ENCODE measurements around the gene SLC1A7.
"Not testable (repeated sequence)": the region's sequence is repeated elsewhere in the genome, so short reads cannot be mapped to it uniquely, and the experiment has no call there.

The SLC1A7 gene

DNA sequence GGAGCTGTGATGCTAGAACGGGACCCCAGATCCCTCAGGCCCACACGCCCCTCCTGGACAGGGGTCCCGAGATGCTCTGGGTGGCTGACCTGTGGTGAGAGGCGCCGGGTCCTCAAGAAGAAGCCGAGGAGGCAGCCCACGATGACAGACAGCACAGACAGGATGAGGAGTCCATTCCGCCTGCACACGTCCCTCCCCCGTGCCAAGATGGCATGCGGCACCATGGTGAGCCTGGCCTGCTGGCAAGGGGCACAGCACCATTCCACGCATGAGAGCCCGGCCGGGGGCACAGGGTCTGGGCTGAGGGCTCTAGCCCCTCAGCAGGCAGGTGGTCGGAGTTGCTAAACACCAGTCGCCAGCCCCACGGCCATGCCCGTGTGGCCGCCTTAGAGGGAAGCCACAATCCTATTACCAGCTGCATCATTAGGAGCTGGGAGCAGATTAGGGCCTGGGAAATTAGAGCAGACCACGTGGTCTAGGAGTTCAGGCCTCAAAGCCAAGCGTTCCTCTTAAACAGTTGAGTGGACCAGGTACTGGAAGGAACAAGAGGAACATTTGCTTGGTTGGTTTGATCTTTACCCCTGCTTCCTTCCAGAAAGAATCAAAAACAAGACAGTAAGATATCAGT, at the start of gene SLC1A7:
SLC1A7 (minus strand) TSS at position 413 of the 628 bp plus-strand sequence; CDS start at position 224, 189 bp downstream.
- DNase-seq: no peak

DNA sequence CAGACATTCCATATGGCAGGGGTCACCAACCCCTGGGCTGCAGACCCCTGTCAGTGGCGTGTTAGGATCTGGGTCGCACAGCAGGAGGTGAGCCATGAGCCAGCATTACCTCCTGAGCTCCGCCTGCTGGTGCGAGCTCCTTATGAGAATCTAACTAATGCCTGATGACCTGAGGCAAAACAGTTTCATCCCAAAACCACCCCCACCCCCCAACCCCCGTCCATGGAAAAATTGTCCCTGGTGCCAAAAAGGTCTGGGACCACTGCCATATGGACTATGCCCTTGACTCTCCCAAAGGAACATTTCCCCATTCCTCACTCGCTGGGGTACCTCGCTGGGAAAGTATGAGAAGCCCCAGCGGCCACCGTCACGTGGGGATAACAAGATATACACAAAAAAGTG, 47.8 kb upstream of the SLC1A7 start:
- no peak for DNase-seq

DNA sequence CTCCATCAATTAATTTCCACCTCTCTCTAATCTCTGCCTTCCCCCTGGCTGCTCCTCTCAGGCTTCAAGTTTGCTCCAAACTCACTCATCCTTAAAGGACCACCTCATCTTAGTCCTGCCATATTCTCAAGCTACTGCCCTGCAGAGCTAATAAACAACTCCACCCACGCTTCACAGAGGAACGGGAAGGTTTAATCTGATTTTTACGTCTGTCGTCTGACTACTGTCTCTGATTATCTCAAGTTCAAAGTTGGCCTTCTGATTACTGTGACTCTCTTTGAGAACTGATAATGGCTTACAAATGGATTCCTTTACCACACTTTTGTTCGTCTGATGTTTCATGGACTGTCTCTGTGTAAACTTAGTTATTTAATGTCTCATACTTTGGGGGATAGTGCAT, 46.6 kb upstream of the SLC1A7 start:
- DNase-seq: no peak

DNA sequence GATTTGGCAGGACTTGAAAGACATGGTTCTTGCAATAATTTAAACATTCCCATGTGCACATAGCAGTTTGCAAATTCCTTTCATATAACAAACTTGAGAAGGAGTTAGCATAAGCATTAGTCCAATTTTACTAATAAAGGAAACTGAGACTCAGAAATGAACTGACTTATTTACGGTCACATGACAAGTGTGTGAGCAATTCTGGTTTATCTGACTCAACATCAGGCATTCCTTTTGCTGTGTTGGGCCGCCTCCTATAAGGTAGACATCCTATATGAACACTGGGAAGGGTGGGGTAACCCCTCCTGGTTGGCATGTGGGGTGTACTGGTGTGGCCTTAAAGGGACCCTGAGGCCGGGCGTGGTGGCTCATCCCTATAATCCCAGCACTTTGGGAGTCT, 45.7 kb upstream of the SLC1A7 start:
- DNase-seq: no peak

DNA sequence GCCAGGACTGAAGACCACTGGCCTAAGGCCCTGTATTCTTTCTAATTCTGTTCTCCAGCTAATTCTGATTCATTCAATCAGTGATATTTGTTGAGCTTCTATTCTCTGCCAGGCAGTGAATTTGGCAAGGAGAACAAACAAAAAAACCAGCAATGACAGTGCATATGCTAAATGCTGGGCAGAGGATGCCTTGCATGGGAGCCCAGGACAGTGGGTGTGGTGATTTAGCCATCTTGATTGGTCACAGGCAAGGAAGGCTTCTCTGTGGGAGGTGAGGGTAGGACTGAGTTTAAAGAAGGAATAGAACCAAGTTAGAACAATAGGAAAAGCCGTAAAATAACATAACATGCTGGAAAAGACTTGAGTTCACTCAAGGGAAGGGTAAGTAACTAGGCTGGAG, 45.0 kb upstream of the SLC1A7 start:
- DNase-seq: no peak

DNA sequence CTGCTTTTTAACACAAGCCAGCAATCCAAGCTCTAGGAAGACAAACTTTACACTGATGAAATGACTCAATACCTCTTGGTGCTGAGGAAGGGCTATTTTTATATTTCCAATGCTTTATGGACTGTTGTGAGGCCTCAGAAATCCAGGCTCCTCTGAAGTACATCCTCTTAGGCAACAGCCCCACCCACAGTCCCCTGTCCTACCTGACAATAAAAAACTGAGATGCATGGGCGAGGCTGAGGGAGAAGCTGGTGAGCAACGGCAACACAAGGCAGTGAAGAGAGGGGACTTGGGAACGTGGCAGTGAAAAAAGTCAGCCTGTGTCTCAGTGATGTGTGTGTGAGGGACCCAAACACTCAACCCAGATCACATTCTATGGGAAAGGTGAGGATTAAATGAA, 44.1 kb upstream of the SLC1A7 start:
- DNase-seq: no peak

DNA sequence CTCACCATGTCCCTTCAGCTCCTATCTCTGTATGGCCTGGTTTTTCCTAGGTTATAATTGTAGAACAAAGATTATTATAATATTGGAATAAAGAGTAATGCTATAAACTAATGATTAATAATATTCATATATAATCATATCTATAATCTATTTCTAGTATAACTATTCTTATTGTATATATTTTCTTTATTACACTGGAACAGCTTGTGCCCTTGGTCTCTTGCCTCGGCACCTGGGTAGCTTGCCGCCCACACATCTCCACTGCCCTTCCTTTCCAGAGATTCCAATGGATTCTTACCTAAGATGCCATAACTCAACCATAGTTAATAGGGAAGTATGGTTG, 43.5 kb upstream of the SLC1A7 start:
- DNase-seq: not testable (repeated sequence)

DNA sequence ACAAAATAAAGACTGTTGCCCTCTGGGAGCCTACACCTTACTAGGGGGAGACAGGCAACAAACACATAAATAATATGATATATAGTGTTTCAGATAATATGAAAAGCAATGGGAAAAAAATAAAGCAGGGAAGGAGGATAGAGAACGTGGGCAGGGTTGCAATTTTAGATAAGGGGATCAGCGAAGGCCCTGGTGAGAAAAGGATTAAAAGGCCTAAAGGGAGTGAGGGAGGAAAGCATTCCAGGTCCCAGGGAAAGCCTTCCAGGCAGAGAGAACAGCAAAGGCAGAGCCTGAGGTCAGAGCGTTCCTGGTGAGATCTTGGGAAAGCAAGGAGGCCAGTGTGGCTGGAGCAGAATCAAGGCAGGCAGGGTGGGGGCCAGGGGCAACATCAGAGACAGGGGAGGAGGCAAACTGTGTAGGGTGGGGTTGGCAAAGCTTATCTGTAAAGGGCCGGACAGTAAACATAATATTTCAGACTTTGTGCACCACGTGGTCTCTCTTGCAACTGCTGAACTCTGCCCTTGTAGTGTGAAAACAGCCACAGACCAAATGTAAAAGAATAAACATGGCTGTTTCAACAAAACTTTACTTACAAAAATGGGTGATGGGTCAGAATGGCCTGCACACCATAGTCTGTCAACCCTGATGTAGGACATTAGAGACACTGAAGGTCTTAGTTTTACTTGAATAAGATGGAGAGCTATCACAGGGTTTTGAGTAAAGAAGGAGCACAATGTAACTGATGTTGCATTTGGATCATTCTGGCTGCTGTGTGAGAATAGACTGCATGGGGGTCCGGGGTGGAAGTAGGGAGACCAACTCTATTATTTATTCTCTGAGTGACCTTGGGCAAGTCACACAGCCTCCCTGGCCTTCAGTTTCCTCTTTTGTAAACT, 40.9 kb upstream of the SLC1A7 start:
- DNase-seq: no peak

DNA sequence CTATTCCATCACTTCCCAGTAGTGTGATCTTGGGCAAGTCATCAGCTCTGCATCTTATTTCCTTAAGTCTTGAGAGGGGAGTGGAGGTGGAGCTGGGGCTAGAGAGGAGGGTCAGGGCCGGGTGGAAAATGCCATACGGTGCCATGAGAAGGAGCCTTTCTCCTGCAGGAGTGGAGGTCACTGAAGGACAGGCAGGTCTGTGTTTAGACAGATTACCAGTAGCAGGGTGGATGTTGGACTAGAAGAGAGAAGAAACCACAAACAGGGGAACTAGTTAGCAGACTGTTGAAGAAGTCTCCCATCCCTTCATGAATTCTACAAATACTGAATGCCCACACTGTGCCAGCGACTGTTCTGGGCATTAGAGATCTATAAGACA, 40.3 kb upstream of the SLC1A7 start:
- no peak for DNase-seq

DNA sequence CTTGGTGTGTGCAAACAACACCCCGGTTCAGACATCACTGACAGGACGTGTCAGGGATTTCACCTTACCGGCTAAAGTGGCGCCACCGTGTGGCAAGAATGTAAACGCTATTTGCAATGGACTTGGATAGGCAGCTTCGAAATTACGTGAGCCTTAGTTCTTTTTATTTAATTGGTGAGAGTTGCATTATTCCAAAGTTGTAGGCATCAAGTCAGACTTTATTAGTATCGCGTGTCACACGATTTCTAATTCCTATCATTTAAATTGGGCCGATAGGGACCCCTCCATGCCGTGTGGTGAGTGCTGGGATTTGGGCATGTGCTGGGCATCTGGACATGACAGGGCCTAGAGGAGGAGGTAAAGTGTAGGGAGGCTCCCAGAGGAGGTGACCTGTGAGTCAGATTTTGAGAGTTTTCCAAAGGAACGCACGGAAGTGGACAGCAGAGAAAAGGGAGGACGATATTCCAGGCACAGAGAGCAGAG, 39.7 kb upstream of the SLC1A7 start:
- DNase-seq: peak; percentile 80

DNA sequence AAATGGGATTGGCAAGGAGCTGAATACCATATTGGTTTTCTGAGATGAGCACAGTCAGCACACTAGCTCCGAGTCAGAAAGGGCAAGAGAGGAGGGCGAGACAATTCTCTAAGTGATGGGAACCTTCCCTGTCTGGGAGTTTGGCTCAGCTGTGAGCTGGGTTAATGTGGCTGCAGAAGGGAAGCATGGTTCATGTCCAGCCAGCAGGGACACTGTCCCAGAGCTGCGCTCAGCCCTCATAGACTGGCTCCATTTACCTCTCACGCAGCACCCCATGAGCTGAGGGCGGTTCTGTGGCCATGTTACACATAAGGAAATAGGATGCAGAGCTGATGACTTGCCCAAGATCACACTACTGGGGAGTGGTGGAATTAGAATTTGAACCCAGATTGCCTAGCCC, 38.5 kb upstream of the SLC1A7 start:
- no peak for DNase-seq

DNA sequence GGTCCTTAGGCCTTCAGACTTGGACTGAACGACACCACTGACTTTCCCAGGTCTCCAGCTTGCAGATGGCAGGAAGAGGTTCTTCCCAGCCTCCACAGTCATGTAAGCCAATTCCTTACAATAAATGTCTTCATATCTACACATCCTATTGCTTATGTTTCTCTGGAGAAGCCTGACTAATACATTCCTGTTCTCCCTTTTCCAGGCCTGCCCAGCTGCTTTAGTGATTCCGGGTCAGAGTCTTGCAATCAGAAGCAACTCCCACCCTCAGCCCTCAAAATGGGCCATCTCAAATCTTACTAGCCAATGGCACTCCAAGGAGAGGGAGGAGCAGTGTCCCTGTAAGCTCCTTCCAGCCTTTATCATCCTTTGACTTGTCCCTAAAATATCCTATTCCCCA, 37.8 kb upstream of the SLC1A7 start:
- no peak for DNase-seq

DNA sequence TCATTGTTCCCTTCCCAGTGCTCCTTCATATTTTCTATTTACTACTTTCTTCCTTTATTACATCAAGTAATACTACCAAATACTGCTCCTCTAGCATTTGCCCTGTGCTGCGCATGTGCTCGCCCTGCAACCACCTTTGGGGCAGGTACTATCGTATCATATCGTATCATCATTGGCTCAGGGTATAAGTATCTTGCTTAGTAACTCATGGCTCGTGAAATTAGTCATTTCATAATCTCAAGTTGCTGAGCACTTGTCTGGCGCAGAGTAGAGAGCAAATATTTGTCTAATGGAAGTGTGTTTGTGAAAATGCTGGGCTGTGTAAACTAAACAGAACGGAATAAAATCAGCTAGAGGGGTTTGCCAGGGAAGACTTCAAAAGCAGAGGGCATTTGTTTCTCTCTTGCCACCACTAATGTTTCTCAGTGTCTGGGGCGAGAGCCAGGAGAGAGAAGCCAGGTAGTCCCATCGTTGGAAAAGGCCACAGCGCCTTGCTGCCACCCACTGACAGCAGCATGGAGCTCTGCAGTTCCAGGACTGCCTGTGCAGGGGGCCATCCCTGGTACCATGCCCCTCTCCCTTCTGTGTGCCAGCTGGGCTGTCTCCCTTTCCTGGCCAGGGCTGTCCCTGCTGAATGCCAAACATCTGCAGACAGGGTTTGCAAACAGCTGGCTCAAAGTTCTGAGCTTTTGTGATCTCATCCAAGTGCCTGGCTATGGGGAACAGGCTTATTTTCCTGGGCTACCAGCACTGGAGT, 34.2 kb upstream of the SLC1A7 start:
- DNase-seq: no peak

DNA sequence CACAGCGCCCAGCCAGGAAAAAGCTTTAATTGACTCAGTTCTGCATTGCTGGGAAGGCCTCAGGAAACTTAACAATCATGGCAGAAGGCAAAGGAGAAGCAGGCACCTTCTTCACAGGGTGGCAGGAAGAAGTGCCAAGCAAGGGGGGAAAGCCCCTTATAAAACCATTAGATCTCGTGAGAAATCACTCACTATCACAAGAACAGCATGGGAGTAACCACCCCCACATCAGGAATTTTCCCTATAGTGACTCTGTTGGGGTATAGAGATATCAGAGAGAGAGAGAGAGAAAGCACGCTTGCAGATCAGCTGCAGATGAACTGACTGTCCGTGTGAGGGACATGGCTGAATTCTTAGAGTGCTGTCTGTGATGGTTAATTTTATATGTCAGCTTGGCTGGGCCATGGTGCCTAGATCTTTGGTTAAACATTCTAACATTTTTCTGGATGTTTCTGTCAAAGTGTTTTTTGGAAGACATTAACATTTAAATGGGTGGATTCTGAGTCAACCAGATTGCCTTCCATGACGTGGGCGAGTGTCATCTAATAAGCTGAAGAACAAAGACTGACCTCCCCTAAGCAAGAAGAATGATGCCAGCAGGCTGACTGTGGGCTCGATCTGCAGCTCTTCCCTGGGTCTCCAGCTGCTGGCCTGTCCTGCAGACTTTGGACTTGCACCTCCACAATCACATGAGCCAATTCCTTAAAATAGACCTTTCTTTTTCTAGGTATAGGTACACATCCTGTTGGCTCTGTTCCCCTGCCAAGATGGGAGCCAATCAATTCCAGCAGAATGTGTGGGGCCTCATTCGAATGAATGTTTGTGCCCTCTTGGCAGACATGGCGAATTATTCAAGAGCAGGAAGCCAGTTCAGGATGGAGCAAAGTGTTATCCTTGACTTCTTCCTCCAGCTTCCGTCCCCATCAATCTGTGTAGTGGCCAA, 32.8 kb upstream of the SLC1A7 start:
- DNase-seq: peak; percentile 58

DNA sequence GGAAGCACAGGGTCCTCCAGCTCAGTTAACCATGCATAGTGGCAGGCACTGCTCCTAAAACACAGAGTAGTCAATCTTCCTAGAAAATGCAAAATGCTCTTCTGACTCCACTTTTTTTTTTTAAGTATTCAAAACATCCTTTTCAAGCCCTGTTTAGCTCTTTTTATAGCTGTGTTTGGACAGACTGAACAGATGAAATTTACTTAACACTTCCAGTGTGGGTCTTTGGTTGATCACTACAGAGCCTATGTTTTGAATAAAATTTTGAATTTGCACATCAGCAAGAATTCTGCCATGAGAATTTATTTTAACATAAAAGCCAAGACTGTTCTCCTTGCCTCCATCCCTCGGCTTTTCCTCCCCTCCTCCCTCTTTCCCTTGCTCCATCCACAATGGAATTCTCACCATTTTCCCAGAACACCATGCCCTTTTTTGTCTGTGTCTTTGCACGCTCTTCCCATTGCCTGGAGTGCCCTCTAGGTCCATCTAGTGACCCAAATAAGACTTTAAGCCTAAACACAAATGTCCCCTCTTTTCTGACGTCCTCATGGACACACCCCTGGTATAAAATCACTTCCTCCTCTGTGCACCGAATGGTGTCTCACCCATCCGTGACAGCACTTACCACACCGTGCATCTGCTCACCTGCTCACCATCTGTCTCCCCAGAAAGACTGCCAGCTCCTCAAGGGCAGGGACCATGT, 30.1 kb upstream of the SLC1A7 start:
- DNase-seq: peak; percentile 33

DNA sequence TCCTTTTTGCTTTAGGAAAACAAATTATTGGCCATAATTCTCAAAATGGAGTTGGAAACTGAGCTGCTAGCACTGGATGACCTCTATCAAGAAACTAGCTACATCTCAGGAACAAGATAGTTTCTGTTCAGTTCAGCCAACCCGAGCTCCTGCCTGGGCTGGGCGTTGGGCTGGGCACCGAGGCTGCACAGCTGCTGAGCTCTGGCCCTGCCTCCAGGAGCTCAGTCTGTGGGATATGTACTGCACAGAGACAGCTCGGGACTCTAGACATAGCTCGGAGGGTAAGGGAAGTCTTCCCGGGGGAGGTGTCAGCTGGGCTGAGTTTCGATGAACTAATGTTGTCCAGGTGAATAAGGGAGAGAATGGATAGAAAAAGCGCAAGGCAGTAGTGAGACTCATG, 24.5 kb upstream of the SLC1A7 start:
- no peak for DNase-seq

DNA sequence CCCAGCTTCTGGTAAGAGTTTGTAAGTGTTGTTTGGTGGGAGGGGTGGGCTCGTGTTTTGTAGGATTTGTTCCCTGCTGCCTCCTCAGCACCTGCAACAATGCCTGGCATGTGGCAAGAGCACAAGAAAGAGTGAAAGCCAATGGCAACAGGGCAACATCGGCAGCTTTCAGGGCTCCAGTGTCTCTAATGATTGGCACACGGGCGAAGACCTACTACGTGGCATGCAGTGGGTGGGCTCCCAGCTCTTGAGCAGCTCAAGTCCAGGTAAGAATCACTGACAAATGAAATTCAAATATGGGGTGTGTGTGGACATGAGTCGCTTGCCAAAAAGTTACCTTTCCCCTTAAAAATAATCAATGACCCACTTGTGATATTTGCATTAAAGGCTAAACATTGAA, 23.9 kb upstream of the SLC1A7 start:
- no peak for DNase-seq

DNA sequence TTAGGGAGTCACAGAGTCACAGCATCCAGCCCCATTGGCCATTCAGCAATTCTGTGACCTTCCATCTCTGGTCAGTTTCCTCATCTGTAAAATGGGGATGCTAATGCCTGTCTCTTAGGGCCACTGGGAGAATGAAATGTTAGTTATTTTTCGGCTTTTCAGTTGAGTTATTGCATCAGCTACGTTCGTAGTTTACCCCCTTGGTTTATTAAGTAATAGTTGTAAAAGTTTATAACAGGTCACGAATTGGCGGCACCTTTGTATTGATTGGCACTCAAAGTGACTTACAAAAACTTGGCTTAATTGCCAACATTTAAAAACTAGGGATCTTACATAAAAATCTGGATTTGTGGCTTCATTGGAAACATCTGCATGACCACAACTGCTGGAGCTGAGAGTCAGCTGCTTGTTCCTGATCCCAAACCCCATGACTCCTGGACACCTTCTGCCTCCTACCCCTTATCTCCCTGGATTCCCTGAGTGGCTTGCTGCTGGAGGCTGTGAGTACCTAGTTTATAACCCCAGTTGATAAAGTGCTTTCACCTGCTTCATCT, 23.0 kb upstream of the SLC1A7 start:
- DNase-seq: no peak

DNA sequence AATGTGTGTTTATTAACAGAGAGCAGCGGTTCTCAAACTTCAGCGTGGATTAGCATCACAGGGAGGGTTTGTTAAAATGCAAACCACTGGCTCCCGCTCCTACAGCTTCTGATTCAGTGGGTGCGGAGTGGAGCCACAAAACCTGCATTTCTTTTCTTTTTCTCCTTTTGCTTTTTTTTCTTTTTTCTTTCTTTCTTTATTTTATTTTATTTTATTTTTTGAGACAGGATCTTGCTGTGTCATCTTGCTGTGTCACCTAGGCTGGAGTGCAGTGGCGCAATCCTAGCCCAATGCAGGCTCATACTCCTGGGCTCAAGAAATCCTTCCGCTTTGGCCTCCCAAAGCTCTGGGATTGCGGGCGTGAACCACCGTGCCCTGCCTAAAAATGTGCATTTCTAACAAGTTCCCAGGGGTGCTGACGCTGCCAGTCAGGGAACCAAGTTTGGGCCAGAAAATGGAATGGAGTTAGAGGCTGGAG, 20.9 kb upstream of the SLC1A7 start:
- DNase-seq: no peak

DNA sequence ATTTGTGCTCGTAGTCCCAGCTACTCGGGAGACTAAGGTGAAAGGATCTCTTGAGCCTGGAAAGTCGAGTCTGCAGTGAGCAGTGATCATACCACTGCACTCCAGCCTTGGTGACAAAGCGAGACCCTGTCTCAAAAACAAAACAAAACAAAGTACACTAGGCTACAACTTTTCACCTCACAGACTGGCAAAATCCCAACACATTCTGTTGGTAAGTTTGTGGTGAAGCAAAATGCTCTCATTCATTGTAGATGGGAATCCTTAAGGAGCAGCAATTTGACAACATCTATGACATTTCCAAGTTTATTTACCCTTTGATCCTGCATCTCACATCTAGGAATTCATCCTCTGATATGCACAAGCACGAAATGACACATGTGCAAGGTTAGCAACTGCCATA, 20.2 kb upstream of the SLC1A7 start:
- no peak for DNase-seq

DNA sequence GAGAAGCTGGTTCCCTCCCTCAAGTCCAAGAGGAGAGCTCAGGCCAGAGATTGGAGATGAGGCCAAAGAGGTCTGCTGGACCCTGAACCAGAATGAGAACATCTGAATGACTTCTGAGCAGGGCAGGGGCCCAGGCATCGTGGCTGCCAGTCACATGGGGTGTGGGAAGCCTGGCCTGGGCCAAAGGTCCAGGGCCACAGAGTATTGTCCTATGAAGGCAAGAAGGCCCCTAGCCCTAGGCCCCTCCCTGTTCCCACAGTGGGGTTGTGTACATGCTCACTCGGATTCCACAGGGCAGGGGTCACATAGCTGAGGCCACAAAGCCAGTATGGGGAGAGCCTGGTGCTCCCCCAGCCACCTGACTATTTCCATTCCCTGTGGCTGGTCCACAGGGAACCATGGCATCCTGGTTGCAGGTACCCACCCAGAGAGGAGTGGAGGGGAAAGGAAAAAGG, 18.5 kb upstream of the SLC1A7 start:
- DNase-seq: no peak
